ENCODE results near the gene OTUD4. TPM values are rescaled to one million over a fixed set of nuclear protein-coding genes. Genes with fewer than 3 reads are reported as not detected.

OTUD4 gene
- total RNA-seq, 1 donor from 2014 or later, result 47.4 TPM

- no peak overlapping the region for H3K9ac ChIP-seq (ENCODE audit: low read length)
- H2AFZ ChIP-seq (ENCODE audit: low read depth, low read length), result no peak overlapping the region
- no peaks in the 10 kb centered on the region for H3K4me1 ChIP-seq (ENCODE audit: insufficient read depth, low read length)
- Mint-ChIP-seq H3K27me3 (ENCODE audit: low read depth, unreplicated experiment) (no peaks in the 10 kb centered on the region), H3K4me1 (ENCODE audit: low read depth, unreplicated experiment) (peaks cover 9% of the 10 kb centered on the region), H3K36me3 (ENCODE audit: low read depth, unreplicated experiment) (peaks cover 7% of the 10 kb centered on the region), H3K9me3 (ENCODE audit: unreplicated experiment) (no peaks in the 10 kb centered on the region), H3K4me3 (ENCODE audit: unreplicated experiment) (no peak overlapping the region), H3K27ac (ENCODE audit: unreplicated experiment) (no peak overlapping the region)
- H3K9me3 ChIP-seq (ENCODE audit: insufficient read depth, low read depth, low read length), result no peaks in the 10 kb centered on the region
- peaks cover 17% of the 10 kb centered on the region for H4K20me1 ChIP-seq (ENCODE audit: insufficient read depth, low read length)
- H3K27me3 ChIP-seq (ENCODE audit: insufficient read depth, low read length), result no peaks in the 10 kb centered on the region
- no peak for FAIRE-seq
- peaks cover 59% of the 10 kb centered on the region for H3K79me2 ChIP-seq (ENCODE audit: insufficient read depth, low read length)
- no peak overlapping the region for H3K4me3 ChIP-seq (ENCODE audit: insufficient read depth, low read depth, low read length)
- no peak overlapping the region for H3K27ac ChIP-seq (ENCODE audit: low read depth, low read length)
- DNase-seq (ENCODE audit: low read depth), result no peak
- H3K36me3 ChIP-seq (ENCODE audit: insufficient read depth, low read length), result peaks cover 5% of the 10 kb centered on the region
- TF ChIP-seq CTCF (IDR thresholded peaks at IDR 0.05; ENCODE audit: insufficient read depth, low read depth, low read length) (no peak), EZH2 (IDR thresholded peaks at IDR 0.05; ENCODE audit: insufficient read depth, low read length) (no peak)
- H3K4me2 ChIP-seq (ENCODE audit: low read length), result no peak overlapping the region
Measured at GRCh38 chr4:145168581-145169187, 11.7 kb downstream of the OTUD4 start.

GRCh38 chr4:145167887-145168286, 12.5 kb downstream of the OTUD4 start:
- peaks cover 9% of the 10 kb centered on the region for H3K4me1 Mint-ChIP-seq (ENCODE audit: low read depth, unreplicated experiment)
- H3K36me3 Mint-ChIP-seq (ENCODE audit: low read depth, unreplicated experiment), result peaks cover 6% of the 10 kb centered on the region
- no peaks in the 10 kb centered on the region for H3K27me3 ChIP-seq (ENCODE audit: insufficient read depth, low read length)
- H3K4me2 ChIP-seq (ENCODE audit: low read length), result no peak overlapping the region
- no peaks in the 10 kb centered on the region for H3K9me3 Mint-ChIP-seq (ENCODE audit: unreplicated experiment)
- no peak overlapping the region for H3K4me3 Mint-ChIP-seq (ENCODE audit: unreplicated experiment)
- FAIRE-seq (no peak), DNase-seq (ENCODE audit: low read depth) (no peak)
- H3K4me1 ChIP-seq (ENCODE audit: insufficient read depth, low read length), result no peaks in the 10 kb centered on the region
- no peaks in the 10 kb centered on the region for H3K27me3 Mint-ChIP-seq (ENCODE audit: low read depth, unreplicated experiment)
- no peak for TF ChIP-seq EZH2 (IDR thresholded peaks at IDR 0.05; ENCODE audit: insufficient read depth, low read length)
- TF ChIP-seq CTCF (IDR thresholded peaks at IDR 0.05; ENCODE audit: insufficient read depth, low read depth, low read length), result no peak
- peaks cover 9% of the 10 kb centered on the region for H3K36me3 ChIP-seq (ENCODE audit: insufficient read depth, low read length)
- no peak overlapping the region for H3K9ac ChIP-seq (ENCODE audit: low read length)
- no peak overlapping the region for H2AFZ ChIP-seq (ENCODE audit: low read depth, low read length)
- H3K27ac ChIP-seq (ENCODE audit: low read depth, low read length), result no peak overlapping the region
- no peak overlapping the region for H3K4me3 ChIP-seq (ENCODE audit: insufficient read depth, low read depth, low read length)
- H3K79me2 ChIP-seq (ENCODE audit: insufficient read depth, low read length), result peaks cover 51% of the 10 kb centered on the region
- no peak overlapping the region for H3K27ac Mint-ChIP-seq (ENCODE audit: unreplicated experiment)
- peaks cover 16% of the 10 kb centered on the region for H4K20me1 ChIP-seq (ENCODE audit: insufficient read depth, low read length)
- no peaks in the 10 kb centered on the region for H3K9me3 ChIP-seq (ENCODE audit: insufficient read depth, low read depth, low read length)

GRCh38 chr4:145161549-145161948, 18.8 kb downstream of the OTUD4 start:
- TF ChIP-seq EZH2 (IDR thresholded peaks at IDR 0.05; ENCODE audit: insufficient read depth, low read length), result no peak
- TF ChIP-seq CTCF (IDR thresholded peaks at IDR 0.05; ENCODE audit: insufficient read depth, low read depth, low read length), result no peak

More at GRCh38 chr4:145161549-145161948, 18.8 kb downstream of the OTUD4 start:
- peaks cover 19% of the 10 kb centered on the region for H3K36me3 ChIP-seq (ENCODE audit: insufficient read depth, low read length)
- H3K27me3 ChIP-seq (ENCODE audit: insufficient read depth, low read length), result no peaks in the 10 kb centered on the region
- Mint-ChIP-seq H3K4me1 (ENCODE audit: low read depth, unreplicated experiment) (no peaks in the 10 kb centered on the region), H3K36me3 (ENCODE audit: low read depth, unreplicated experiment) (peaks cover 9% of the 10 kb centered on the region), H3K9me3 (ENCODE audit: unreplicated experiment) (no peaks in the 10 kb centered on the region), H3K4me3 (ENCODE audit: unreplicated experiment) (no peak overlapping the region), H3K27ac (ENCODE audit: unreplicated experiment) (no peak overlapping the region), H3K27me3 (ENCODE audit: low read depth, unreplicated experiment) (no peaks in the 10 kb centered on the region)
- H3K4me2 ChIP-seq (ENCODE audit: low read length), result no peak overlapping the region
- no peak for FAIRE-seq
- no peak overlapping the region for H3K27ac ChIP-seq (ENCODE audit: low read depth, low read length)
- no peak for DNase-seq (ENCODE audit: low read depth)
- H4K20me1 ChIP-seq (ENCODE audit: insufficient read depth, low read length), result peaks cover 7% of the 10 kb centered on the region
- no peak overlapping the region for H3K4me3 ChIP-seq (ENCODE audit: insufficient read depth, low read depth, low read length)
- H3K79me2 ChIP-seq (ENCODE audit: insufficient read depth, low read length), result peaks cover 26% of the 10 kb centered on the region
- no peak overlapping the region for H2AFZ ChIP-seq (ENCODE audit: low read depth, low read length)
- no peak overlapping the region for H3K9ac ChIP-seq (ENCODE audit: low read length)
- no peaks in the 10 kb centered on the region for H3K4me1 ChIP-seq (ENCODE audit: insufficient read depth, low read length)
- H3K9me3 ChIP-seq (ENCODE audit: insufficient read depth, low read depth, low read length), result no peaks in the 10 kb centered on the region
